Effector memory CD4-positive, alpha-beta T cell (primary cell): ENCODE results near the gene CNTN1.

Experiments used
- DNase-seq, 3 donors: peaks; one replicate each; pipeline ENCODE4 v3.0.0-alpha.2; 2020
- H3K27ac ChIP-seq: 2 replicates; pipeline ENCODE4 v1.7.0; 2013; ENCODE audit warnings: mild to moderate bottlenecking, low read length, moderate library complexity; ENCODE audit not compliant: insufficient read depth, poor library complexity, severe bottlenecking
- H3K27me3 ChIP-seq: replicated peaks from 2 replicates; pipeline ENCODE4 v1.7.0; 2013; ENCODE audit warnings: mild to moderate bottlenecking, low read length; ENCODE audit not compliant: insufficient read depth, control insufficient read depth, poor library complexity, severe bottlenecking
- H3K36me3 ChIP-seq: 2 replicates; pipeline ENCODE4 v1.7.0; 2013; ENCODE audit warnings: mild to moderate bottlenecking, low read length, moderate library complexity; ENCODE audit not compliant: control insufficient read depth, insufficient read depth
- H3K4me1 ChIP-seq: 2 replicates; pipeline ENCODE4 v1.7.0; 2013; ENCODE audit warnings: low read length, mild to moderate bottlenecking; ENCODE audit not compliant: control insufficient read depth, insufficient read depth, poor library complexity, severe bottlenecking
- H3K4me3 ChIP-seq: 2 replicates; pipeline ENCODE4 v1.7.0; 2013; ENCODE audit warnings: low read length, low read depth, mild to moderate bottlenecking; ENCODE audit not compliant: insufficient read depth, poor library complexity, severe bottlenecking
- H3K9me3 ChIP-seq: 2 replicates; pipeline ENCODE4 v1.7.0; 2013; ENCODE audit warnings: mild to moderate bottlenecking, low read length, moderate library complexity; ENCODE audit not compliant: control insufficient read depth
- total RNA-seq, 3 donors: gene quantifications; one replicate each; lab custom pipeline; 2026; lab: John Stamatoyannopoulos, UW

The CNTN1 gene
- total RNA-seq = 0 to 0.26 (median 0.19) reads per million in 3 donors

DNA sequence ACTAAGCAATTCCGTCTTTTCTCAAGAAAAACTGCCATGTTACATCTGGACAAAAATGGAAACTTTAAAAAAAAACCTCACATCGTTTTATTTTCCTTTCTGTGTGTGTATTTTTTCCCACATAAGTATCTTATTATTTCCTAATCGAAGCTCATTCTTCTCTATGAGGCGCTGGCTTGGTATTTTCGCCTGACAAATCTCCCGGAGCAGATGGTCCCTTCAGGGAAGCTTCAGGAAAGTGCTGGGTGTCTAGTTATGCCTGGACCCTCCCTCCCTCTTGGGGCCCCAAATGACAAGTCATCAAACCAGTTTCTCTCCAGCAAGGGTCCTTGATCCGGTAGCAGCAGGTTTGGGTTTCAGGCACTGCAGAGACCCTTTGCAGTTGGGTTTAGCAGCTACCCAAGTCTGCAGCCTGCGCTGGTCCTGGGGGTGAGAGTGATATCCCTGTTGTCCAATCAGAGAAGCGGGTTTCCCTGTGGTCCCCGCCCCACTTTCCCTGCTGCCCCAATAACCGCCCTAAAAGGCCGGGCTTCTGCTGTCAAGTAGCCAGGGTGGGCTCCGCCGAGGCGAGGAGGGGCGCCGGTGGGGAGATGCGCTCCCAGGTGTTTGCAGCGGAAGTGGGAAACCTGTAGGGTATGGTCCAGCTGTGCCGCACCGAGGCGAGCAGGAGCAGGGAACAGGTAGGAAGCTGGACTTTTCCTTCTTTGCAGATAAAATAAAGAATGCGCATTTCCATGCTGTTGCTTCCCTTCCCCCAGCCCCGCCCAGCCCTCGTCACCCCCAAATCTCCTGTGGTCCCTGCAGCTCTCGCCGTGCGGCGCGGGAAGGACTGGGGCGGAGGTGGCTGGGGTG is at the start of gene CNTN1:
Gene CNTN1 (plus strand): TSS at position 527 of the 852 bp plus-strand sequence.
- Histone ChIP-seq H3K27ac (no peak within 1 kb of the TSS), H3K27me3 (no peaks in the 10 kb centered on the region), H3K4me1 (no peaks in the 10 kb centered on the region), H3K4me3 (no peak within 1 kb of the TSS), H3K36me3 (no peaks in the 10 kb centered on the region), H3K9me3 (no peaks in the 10 kb centered on the region)
- DNase-seq = no peak

- no peak overlapping the region for H3K27ac ChIP-seq
- no peaks in the 10 kb centered on the region for H3K27me3 ChIP-seq
- H3K4me1 ChIP-seq = no peaks in the 10 kb centered on the region
- no peaks in the 10 kb centered on the region for H3K9me3 ChIP-seq
- no peak overlapping the region for H3K4me3 ChIP-seq
- DNase-seq = no peak
- H3K36me3 ChIP-seq = no peaks in the 10 kb centered on the region
Measured at GRCh38 chr12:40643506-40643905, 48.7 kb upstream of the CNTN1 start.

DNA sequence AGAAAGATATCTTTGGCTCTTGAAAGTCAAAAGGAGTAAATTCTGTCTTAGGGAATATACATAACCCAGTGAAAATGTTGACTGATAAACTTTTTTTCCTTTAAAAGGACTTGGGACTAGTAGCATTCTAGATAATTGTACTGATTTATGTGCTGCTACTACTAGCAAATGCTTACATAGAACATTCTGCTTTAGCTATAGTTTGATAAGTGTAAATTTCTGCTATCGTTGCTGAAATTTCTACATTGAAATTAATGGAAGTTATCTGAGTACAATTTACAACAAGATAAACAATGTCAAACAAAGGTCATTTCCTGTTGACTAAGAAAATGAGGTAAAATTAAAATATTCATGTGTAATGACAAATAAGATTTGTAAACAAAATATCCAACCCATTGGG is 48.3 kb upstream of the CNTN1 start:
- Histone ChIP-seq H3K27me3 (no peaks in the 10 kb centered on the region), H3K4me1 (no peaks in the 10 kb centered on the region), H3K36me3 (no peaks in the 10 kb centered on the region), H3K27ac (no peak overlapping the region), H3K9me3 (no peaks in the 10 kb centered on the region), H3K4me3 (no peak overlapping the region)
- no peak for DNase-seq

- Histone ChIP-seq H3K4me3 (no peak overlapping the region), H3K9me3 (no peaks in the 10 kb centered on the region), H3K27me3 (no peaks in the 10 kb centered on the region), H3K4me1 (no peaks in the 10 kb centered on the region), H3K36me3 (no peaks in the 10 kb centered on the region), H3K27ac (no peak overlapping the region)
- DNase-seq = no peak
Measured at GRCh38 chr12:40644708-40645107, 47.5 kb upstream of the CNTN1 start.

DNA sequence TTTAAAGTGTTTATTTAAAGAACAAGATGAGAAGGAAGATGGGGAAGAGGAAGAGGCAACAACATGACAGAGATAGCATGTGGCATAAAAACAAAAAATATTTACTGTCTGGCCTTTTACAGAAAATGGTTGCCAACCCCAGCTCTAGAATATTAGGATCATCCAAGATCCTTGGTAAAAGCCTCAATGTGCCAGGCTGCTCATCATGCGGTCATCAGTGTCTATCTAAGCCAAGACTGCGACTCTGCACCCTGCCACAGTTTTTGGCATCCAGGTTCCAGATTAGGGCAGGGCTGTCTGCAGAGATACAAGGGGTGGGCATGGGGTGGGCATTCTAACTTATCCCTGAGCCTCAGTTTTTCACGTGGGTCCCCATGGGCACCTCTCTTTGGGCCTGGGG is 46.9 kb upstream of the CNTN1 start:
- Histone ChIP-seq H3K27ac (no peak overlapping the region), H3K36me3 (no peaks in the 10 kb centered on the region), H3K9me3 (no peaks in the 10 kb centered on the region), H3K4me3 (no peak overlapping the region), H3K4me1 (no peaks in the 10 kb centered on the region), H3K27me3 (no peaks in the 10 kb centered on the region)
- no peak for DNase-seq

- H3K4me1 ChIP-seq = no peaks in the 10 kb centered on the region
- no peak overlapping the region for H3K4me3 ChIP-seq
- no peaks in the 10 kb centered on the region for H3K9me3 ChIP-seq
- no peaks in the 10 kb centered on the region for H3K27me3 ChIP-seq
- no peaks in the 10 kb centered on the region for H3K36me3 ChIP-seq
- no peak overlapping the region for H3K27ac ChIP-seq
- no peak for DNase-seq
Measured at GRCh38 chr12:40646456-40646855, 45.8 kb upstream of the CNTN1 start.

- no peak for DNase-seq
- no peaks in the 10 kb centered on the region for H3K9me3 ChIP-seq
- H3K4me3 ChIP-seq = no peak overlapping the region
- no peak overlapping the region for H3K27ac ChIP-seq
- H3K36me3 ChIP-seq = no peaks in the 10 kb centered on the region
- H3K4me1 ChIP-seq = no peaks in the 10 kb centered on the region
- no peaks in the 10 kb centered on the region for H3K27me3 ChIP-seq
Measured at GRCh38 chr12:40646911-40647310, 45.3 kb upstream of the CNTN1 start.

DNA sequence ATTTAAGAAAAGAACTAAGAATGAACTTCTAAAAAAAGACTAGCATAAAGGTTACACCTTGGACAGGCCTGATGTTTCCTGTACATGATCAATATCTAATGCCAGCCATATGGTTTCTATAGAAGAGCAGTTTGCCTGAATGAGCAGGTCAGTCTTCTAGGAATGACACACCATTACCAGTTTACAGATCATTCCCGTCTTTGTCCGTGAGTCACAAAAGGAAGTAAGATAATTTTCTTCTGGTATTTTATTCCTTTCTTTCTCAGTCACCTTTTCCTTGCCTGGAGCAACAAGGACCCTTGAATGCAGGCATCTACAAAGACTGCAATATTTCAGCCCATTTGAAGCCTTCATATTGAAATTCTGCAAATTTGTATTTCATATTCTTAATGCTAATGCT is 44.6 kb upstream of the CNTN1 start:
- no peaks in the 10 kb centered on the region for H3K9me3 ChIP-seq
- no peak overlapping the region for H3K4me3 ChIP-seq
- H3K4me1 ChIP-seq = no peaks in the 10 kb centered on the region
- no peaks in the 10 kb centered on the region for H3K27me3 ChIP-seq
- H3K27ac ChIP-seq = no peak overlapping the region
- no peak for DNase-seq
- H3K36me3 ChIP-seq = no peaks in the 10 kb centered on the region

- no peaks in the 10 kb centered on the region for H3K36me3 ChIP-seq
- H3K9me3 ChIP-seq = no peaks in the 10 kb centered on the region
- DNase-seq = no peak
- H3K27ac ChIP-seq = no peak overlapping the region
- H3K27me3 ChIP-seq = no peaks in the 10 kb centered on the region
- no peaks in the 10 kb centered on the region for H3K4me1 ChIP-seq
- H3K4me3 ChIP-seq = no peak overlapping the region
Measured at GRCh38 chr12:40648519-40648918, 43.7 kb upstream of the CNTN1 start.

DNA sequence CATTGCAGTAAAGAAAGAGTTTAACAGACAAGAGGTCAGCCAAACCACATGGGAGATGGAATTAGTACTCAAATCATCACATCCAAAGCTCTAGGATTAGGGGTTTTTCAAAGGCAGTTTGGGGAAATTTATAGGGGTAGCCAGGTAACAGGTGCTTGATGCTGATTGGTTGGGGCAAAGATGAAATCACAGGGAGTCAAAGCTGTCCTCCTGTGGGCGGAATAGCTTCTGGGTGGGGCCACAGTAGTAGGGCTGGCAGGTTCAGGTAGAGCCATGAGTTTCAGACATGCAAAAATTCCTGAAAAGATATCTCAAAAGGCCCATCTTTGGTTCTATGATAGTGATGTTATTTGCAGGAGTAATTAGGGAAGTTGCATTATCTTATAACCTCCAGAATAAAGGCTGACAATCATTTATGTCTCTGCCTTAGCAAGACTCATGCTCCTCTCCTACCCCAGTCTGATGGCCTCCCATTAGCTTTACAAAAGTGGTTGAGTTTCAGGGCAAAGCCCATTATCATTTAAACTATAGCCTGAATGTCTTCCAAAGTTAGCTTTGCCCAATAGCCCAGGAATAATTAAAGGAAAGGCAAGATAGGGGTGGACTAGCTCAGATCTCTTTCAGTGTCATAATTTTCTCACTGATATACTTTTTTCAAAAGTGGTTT is 42.1 kb upstream of the CNTN1 start:
- Histone ChIP-seq H3K4me3 (no peak overlapping the region), H3K27me3 (no peaks in the 10 kb centered on the region), H3K36me3 (no peaks in the 10 kb centered on the region), H3K9me3 (no peaks in the 10 kb centered on the region), H3K27ac (no peak overlapping the region), H3K4me1 (no peaks in the 10 kb centered on the region)
- DNase-seq = no peak
